Measurements from ENCODE around the gene DOCK3. TPM values are rescaled to one million over a fixed set of nuclear protein-coding genes. Genes with fewer than 3 reads are reported as not detected.

The DOCK3 gene
- total and polyA plus RNA-seq, 10 of the 15 experiments (the other 5 are each of a cell fraction or from before 2014, with no cell fraction given), result 0.02 to 0.52 (median 0.04) TPM; not detected in 5

GRCh38 chr3:50637945-50638344, 36.8 kb upstream of the DOCK3 start:
- ATAC-seq (no peak), FAIRE-seq (no peak), DNase-seq (ENCODE audit: low read depth, low spot score) (no peak)
- Histone ChIP-seq H3K27me3 (replicated peaks in 1 of 2; ENCODE audit: control insufficient read depth in 2 of 2, insufficient read depth in 2 of 2, low read length in 1 of 2) (no peaks in the 10 kb centered on the region), H3K9ac (ENCODE audit: control insufficient read depth, insufficient read depth, low read length) (no peak overlapping the region), H3K4me3 (no peak overlapping the region), H4K20me1 (ENCODE audit: control insufficient read depth, insufficient read depth) (no peaks in the 10 kb centered on the region), H3K4me1 (ENCODE audit: control insufficient read depth, insufficient read depth, low read length) (peaks cover 4% of the 10 kb centered on the region), H2AFZ (ENCODE audit: control insufficient read depth, low read depth, low read length) (no peak overlapping the region), H3K4me2 (ENCODE audit: control insufficient read depth, insufficient read depth) (no peak overlapping the region), H3K79me2 (ENCODE audit: control insufficient read depth, insufficient read depth, low read length) (no peaks in the 10 kb centered on the region), H3K36me3 (ENCODE audit: control insufficient read depth in 2 of 2, insufficient read depth in 2 of 2, low read length in 1 of 2) (peaks cover 0 to 6% of the 10 kb centered on the region in 2 experiments; a peak in 2 of 4 replicates), H3K27ac (ENCODE audit: control insufficient read depth, insufficient read depth) (no peak overlapping the region), H3K9me3 (replicated peaks; ENCODE audit: control insufficient read depth, insufficient read depth, low read length) (no peaks in the 10 kb centered on the region)
- ChIA-PET CTCF (interaction anchor here (1.0 to 1.4 kb wide), 2 partner anchors 15 to 22 kb away, joined by 3 read pairs; no protein-coding TSS in a partner anchor), POLR2A (no interaction called here), RAD21 (ENCODE audit: unreplicated experiment) (no interaction called here), SMC1A (ENCODE audit: uncharacterized antibody, unreplicated experiment) (no interaction called here)
- WGBS (ENCODE audit: insufficient coverage, insufficient replicate concordance, low lambda C conversion rate, missing lambda C conversion rate), result 33% methylated on average over 3 of the region's 3 CpGs
- no TSS peak for BruUV-seq (replicated peaks)
- intact Hi-C loops (cut with micrococcal nuclease; ENCODE audit: unreplicated experiment) (no loop called here), in situ Hi-C loops (cut with MboI) (no loop called here)
- TF ChIP-seq RFX5 (IDR thresholded peaks at IDR 0.05; ENCODE audit: low read depth, low read length) (no peak), CBFB (IDR thresholded peaks at IDR 0.05; ENCODE audit: low read depth) (no peak)

- no peak for FAIRE-seq
- no peak for DNase-seq (ENCODE audit: low read depth, low spot score)
- H3K36me3 ChIP-seq (ENCODE audit: control insufficient read depth in 2 of 2, insufficient read depth in 2 of 2, low read length in 1 of 2), result peaks cover 0 to 10% of the 10 kb centered on the region in 2 experiments; a peak in 2 of 4 replicates
- H3K4me3 ChIP-seq, result no peak overlapping the region
- no peaks in the 10 kb centered on the region for H3K27me3 ChIP-seq (replicated peaks in 1 of 2; ENCODE audit: control insufficient read depth in 2 of 2, insufficient read depth in 2 of 2, low read length in 1 of 2)
- no peak overlapping the region for H3K27ac ChIP-seq (ENCODE audit: control insufficient read depth, insufficient read depth)
- no TSS peak for BruUV-seq (replicated peaks)
- in situ Hi-C loops (cut with MboI), result no loop called here
- ChIA-PET RAD21 (ENCODE audit: unreplicated experiment) (no interaction called here), CTCF (interaction anchor here (1.4 kb wide), 1 partner anchor 23 kb away, joined by 3 read pairs; no protein-coding TSS in a partner anchor), POLR2A (no interaction called here), SMC1A (ENCODE audit: uncharacterized antibody, unreplicated experiment) (no interaction called here)
- intact Hi-C loops (cut with micrococcal nuclease; ENCODE audit: unreplicated experiment), result no loop called here
- H3K4me2 ChIP-seq (ENCODE audit: control insufficient read depth, insufficient read depth), result no peak overlapping the region
- no peak for ATAC-seq
- no peaks in the 10 kb centered on the region for H3K9me3 ChIP-seq (replicated peaks; ENCODE audit: control insufficient read depth, insufficient read depth, low read length)
- no peak overlapping the region for H2AFZ ChIP-seq (ENCODE audit: control insufficient read depth, low read depth, low read length)
- no peaks in the 10 kb centered on the region for H4K20me1 ChIP-seq (ENCODE audit: control insufficient read depth, insufficient read depth)
- WGBS (ENCODE audit: insufficient coverage, insufficient replicate concordance, low lambda C conversion rate, missing lambda C conversion rate), result 92% methylated on average over 6 of the region's 6 CpGs
- H3K79me2 ChIP-seq (ENCODE audit: control insufficient read depth, insufficient read depth, low read length), result no peaks in the 10 kb centered on the region
- H3K9ac ChIP-seq (ENCODE audit: control insufficient read depth, insufficient read depth, low read length), result no peak overlapping the region
- H3K4me1 ChIP-seq (ENCODE audit: control insufficient read depth, insufficient read depth, low read length), result peaks cover 2% of the 10 kb centered on the region
- no peak for TF ChIP-seq POLR2AphosphoS5 (IDR thresholded peaks at IDR 0.05; ENCODE audit: low read length)
- no peak for TF ChIP-seq CHD1 (IDR thresholded peaks at IDR 0.05; ENCODE audit: low read depth, low read length)
- TF ChIP-seq FOXM1 (IDR thresholded peaks at IDR 0.05; ENCODE audit: low read depth, low read length), result no peak
- TF ChIP-seq ATF3 (IDR thresholded peaks at IDR 0.05; ENCODE audit: borderline replicate concordance, extremely low read depth, low read depth, low read length), result no peak
- no peak for TF ChIP-seq MAX (IDR thresholded peaks at IDR 0.05; ENCODE audit: low read depth, low read length)
- TF ChIP-seq ASH2L (IDR thresholded peaks at IDR 0.05; ENCODE audit: borderline replicate concordance, low read depth), result no peak
- no peak for TF ChIP-seq NFXL1 (IDR thresholded peaks at IDR 0.05; ENCODE audit: borderline replicate concordance)
- TF ChIP-seq CBX3 (IDR thresholded peaks at IDR 0.05; ENCODE audit: borderline replicate concordance, low read depth), result no peak
- TF ChIP-seq ZNF592 (IDR thresholded peaks at IDR 0.05), result no peak
- no peak for TF ChIP-seq TCF12 (IDR thresholded peaks at IDR 0.05; ENCODE audit: low read depth, low read length)
- no peak for TF ChIP-seq YY1 (IDR thresholded peaks at IDR 0.05; ENCODE audit: low read depth, low read length)
- TF ChIP-seq MEF2A (IDR thresholded peaks at IDR 0.05; ENCODE audit: insufficient read depth, low read depth, low read length), result no peak
- no peak for TF ChIP-seq SREBF1 (IDR thresholded peaks at IDR 0.05; ENCODE audit: low read length)
These were observed 35.7 kb upstream of the DOCK3 start for GRCh38 chr3:50639055-50639494.
